K562 (cell line): ENCODE results near the gene PRR16. TPM values are rescaled to one million over a fixed set of nuclear protein-coding genes. Genes with fewer than 3 reads are reported as not detected.

Source experiments
- ATAC-seq: fragments of 200-7000 bp; cut with Tn5 transposase; 3 replicates; pipeline ENCODE4 v1.9.1; 2020; ENCODE audit warnings: moderate library complexity
- BruUV-seq: library from RNA; stranded (reverse); fragments of 400-500 nt; replicated peaks from 2 replicates; lab custom pipeline; 2021; lab: Mats Ljungman, UMichigan
- CTCF ChIA-PET: fragments of 300-600 bp; formaldehyde crosslinking; extraction: SDS; loops from one replicate; lab custom pipeline; 2021; ENCODE audit warnings: low intra/inter-chr PET ratio; lab: Yijun Ruan, JAX
- POLR2A ChIA-PET: fragments of 300-600, 350-650 bp; sonication (Branson Sonifier 250); formaldehyde crosslinking; extraction: SDS; loops from one replicate; lab custom pipeline; 2021; ENCODE audit warnings: antibody characterized with exemption, inconsistent platforms; lab: Yijun Ruan, JAX
- DNase-seq, 4 experiments: peaks; one replicate each; pipeline versions ENCODE4 v3.0.0 to v3.0.0-alpha.2; 2011 to 2018; ENCODE audit warnings: low spot score in 3 of 4, mixed read lengths in 3 of 4; ENCODE audit errors: extremely low read depth in 1 of 4
- FAIRE-seq: peaks from 2 replicates; lab custom pipeline; 2011; peaks lifted over from hg19 to GRCh38; lab: Jason Lieb, UNC
- H2AFZ ChIP-seq: 2 replicates; pipeline ENCODE4 v1.6.0; 2011; ENCODE audit warnings: low read depth, low read length, control low read depth, inconsistent platforms
- H3K27ac ChIP-seq: fragments of 200-600 bp; 3 replicates; pipeline ENCODE4 v1.8.0; 2011; ENCODE audit warnings: low read depth, mild to moderate bottlenecking, control low read depth, inconsistent platforms, low read length, moderate library complexity, mixed read lengths; ENCODE audit errors: extremely low read depth
- H3K27me3 ChIP-seq, 2 experiments: fragments of 300-600 bp in 1 of 2; 2 replicates in 1 of 2; 3 replicates in 1 of 2; pipeline versions ENCODE4 v1.6.0 to v1.8.0; 2011; ENCODE audit warnings: inconsistent platforms in 2 of 2, low read length in 2 of 2, mild to moderate bottlenecking in 1 of 2, mixed read lengths in 1 of 2, moderate library complexity in 1 of 2; ENCODE audit not compliant: control insufficient read depth in 2 of 2, insufficient read depth in 2 of 2
- H3K36me3 ChIP-seq: fragments of 300-600 bp; 3 replicates; pipeline ENCODE4 v1.8.0; 2011; ENCODE audit warnings: mild to moderate bottlenecking, low read length, inconsistent platforms; ENCODE audit not compliant: control insufficient read depth, insufficient read depth
- H3K4me1 ChIP-seq, 2 experiments: fragments of 200-600 bp in 1 of 2; replicated peaks in 1 of 2; 2 replicates in 1 of 2; 3 replicates in 1 of 2; pipeline versions ENCODE4 v1.5.1 to v1.8.0; 2011; ENCODE audit warnings: inconsistent platforms in 2 of 2, low read length in 2 of 2, mild to moderate bottlenecking in 1 of 2, mixed read lengths in 1 of 2, moderate library complexity in 1 of 2; ENCODE audit not compliant: control insufficient read depth in 2 of 2, insufficient read depth in 2 of 2
- H3K4me2 ChIP-seq: 2 replicates; pipeline ENCODE4 v1.6.1; 2011; ENCODE audit warnings: low read length, control low read depth, inconsistent platforms, mixed read lengths; ENCODE audit not compliant: insufficient read depth
- H3K4me3 ChIP-seq: fragments of 200-600 bp; sonication (generic), shearing (Covaris generic); 2 replicates; pipeline ENCODE4 v1.5.1; 2016; ENCODE audit warnings: control low read depth, inconsistent platforms
- H3K79me2 ChIP-seq: fragments of 200-600 bp; 3 replicates; pipeline ENCODE4 v1.8.0; 2011; ENCODE audit warnings: low read length, inconsistent platforms; ENCODE audit not compliant: control insufficient read depth, insufficient read depth
- H3K9ac ChIP-seq, 2 experiments: 2 replicates each; pipeline versions ENCODE4 v1.6.0 to v1.6.1; 2011; ENCODE audit warnings: low read depth in 2 of 2, low read length in 2 of 2, control low read depth in 1 of 2, inconsistent platforms in 1 of 2, mild to moderate bottlenecking in 1 of 2, mixed read lengths in 1 of 2; ENCODE audit not compliant: insufficient read depth in 1 of 2
- H3K9me1 ChIP-seq: one replicate; pipeline ENCODE4 v1.6.0; 2011; ENCODE audit warnings: inconsistent platforms, mild to moderate bottlenecking, low read length, moderate library complexity; ENCODE audit not compliant: control insufficient read depth, insufficient read depth
- H3K9me3 ChIP-seq: replicated peaks from 2 replicates; pipeline ENCODE4 v1.5.1; 2011; ENCODE audit warnings: low read depth, low read length, inconsistent platforms; ENCODE audit not compliant: control insufficient read depth, insufficient read depth
- H4K20me1 ChIP-seq: replicated peaks from 2 replicates; pipeline ENCODE4 v1.6.1; 2011; ENCODE audit warnings: low read length, inconsistent platforms, mixed read lengths; ENCODE audit not compliant: control insufficient read depth, insufficient read depth
- BHLHE40 ChIP-seq: IDR thresholded peaks from 2 replicates; pipeline ENCODE4 v1.6.1; 2011; ENCODE audit warnings: low read length, improper control_type of control experiment
- CBFA2T2 ChIP-seq: fragments of 450-650 bp; conservative IDR thresholded peaks from 2 replicates; pipeline ENCODE4 v1.6.1; 2017; ENCODE audit warnings: mild to moderate bottlenecking
- CEBPB ChIP-seq: fragments of 450-650 bp; IDR thresholded peaks from 2 replicates; pipeline ENCODE4 v1.6.1; 2016; ENCODE audit warnings: missing genetic modification characterization, missing compliant biosample characterization
- ELF1 ChIP-seq: fragments of 200-800 bp; sonication (Bioruptor generic); IDR thresholded peaks from 2 replicates; pipeline ENCODE4 v1.6.1; 2016; ENCODE audit warnings: missing genetic modification characterization, missing compliant biosample characterization
- ESRRA ChIP-seq: fragments of 450-650 bp; IDR thresholded peaks from 2 replicates; pipeline ENCODE4 v1.6.1; 2014; ENCODE audit warnings: low read depth, mild to moderate bottlenecking, moderate library complexity, borderline replicate concordance
- FUS ChIP-seq: fragments of 200-400 bp; formaldehyde crosslinking; optimal IDR thresholded peaks from 2 replicates; pipeline ENCODE3; 2017; ENCODE audit warnings: low read depth, low read length
- HMBOX1 ChIP-seq: sonication (generic); IDR thresholded peaks from 2 replicates; pipeline ENCODE4 v1.6.1; 2016
- MBD2 ChIP-seq: sonication (generic); IDR thresholded peaks from 2 replicates; pipeline ENCODE4 v1.6.1; 2016; ENCODE audit warnings: low read depth, borderline replicate concordance
- MCM3 ChIP-seq: fragments of 450-650 bp; IDR thresholded peaks from 2 replicates; pipeline ENCODE4 v1.6.1; 2016
- SNRNP70 ChIP-seq: fragments of 200-400 bp; formaldehyde crosslinking; optimal IDR thresholded peaks from 2 replicates; pipeline ENCODE3; 2017; ENCODE audit warnings: low read depth, low read length
- TCF7 ChIP-seq: sonication (generic); IDR thresholded peaks from 2 replicates; pipeline ENCODE4 v1.6.1; 2016; ENCODE audit warnings: antibody characterized with exemption, borderline replicate concordance
- ZKSCAN1 ChIP-seq: fragments of 150-350 bp; IDR thresholded peaks from 2 replicates; pipeline ENCODE4 v1.6.1; 2016; ENCODE audit warnings: low read depth, low read length
- ZNF140 ChIP-seq: fragments of 250-450 bp; sonication (Bioruptor Pico); IDR thresholded peaks from 2 replicates; pipeline ENCODE4 v1.8.0; 2021; ENCODE audit warnings: moderate library complexity, mild to moderate bottlenecking, inconsistent platforms
- ZNF143 ChIP-seq: sonication (generic); formaldehyde crosslinking; IDR thresholded peaks from 2 replicates; pipeline ENCODE4 v1.9.0; 2022; ENCODE audit warnings: mild to moderate bottlenecking, missing genetic modification reagents
- ZNF316 ChIP-seq: fragments of 450-650 bp; IDR thresholded peaks from 2 replicates; pipeline ENCODE4 v1.6.1; 2016
- ZNF561 ChIP-seq: fragments of 450-650 bp; formaldehyde crosslinking; conservative IDR thresholded peaks from 2 replicates; pipeline ENCODE4 v1.4.0; 2020; ENCODE audit warnings: mild to moderate bottlenecking, moderate library complexity
- ZNF830 ChIP-seq: fragments of 250-450 bp; sonication (Bioruptor Pico); IDR thresholded peaks from 2 replicates; pipeline ENCODE4 v1.5.0; 2021; ENCODE audit warnings: mild to moderate bottlenecking
- WGBS: fragments of 100-300 bp; shearing (Covaris generic); methylation state at CpG from one replicate; pipeline ENCODE4 v1.1.6; 2016; ENCODE audit warnings: low coverage, mixed read lengths; ENCODE audit not compliant: insufficient coverage; ENCODE audit errors: missing lambda C conversion rate; 5-methylcytosine and 5-hydroxymethylcytosine counted together
- in situ Hi-C: fragments of 300-500 bp; cut with MboI; formaldehyde crosslinking; loops from 4 replicates; pipeline ENCODE4 v1.15.0; 2018; ENCODE audit warnings: inconsistent platforms, mixed read lengths
- intact Hi-C: fragments of 100-400 bp; cut with micrococcal nuclease; formaldehyde crosslinking; loops from 2 replicates; pipeline ENCODE4 v1.14.2; 2022
- polyA plus RNA-seq, 8 experiments: library from polyadenylated mRNA; depleted of rRNA in 4 of 8; stranded (reverse) in 5 of 8; unstranded in 3 of 8; fragments of >200 nt; fragmentation: Nextera tagmentation in 2 of 8; fragmentation: Illumina TruSeq in 1 of 8; extraction: Ambion mirVana in 2 of 8; extraction: Trizol in 1 of 8; gene quantifications; 2 replicates each; pipeline versions ENCODE4 v1.2.1 to v1.2.3, GENCODE V29; 2011 to 2014; ENCODE audit warnings: inconsistent platforms in 1 of 8, missing spikeins in 1 of 8
- total RNA-seq, 7 experiments: library from RNA; depleted of rRNA in 6 of 7; stranded (reverse); fragments of >200 nt in 6 of 7; fragmentation: Illumina TruSeq in 2 of 7; extraction: Trizol in 2 of 7; gene quantifications; 2 replicates each; pipeline versions ENCODE4 v1.2.1 to v1.2.3, GENCODE V29; 2011 to 2021; ENCODE audit warnings: low replicate concordance in 1 of 7
- TF ChIP-seq, protein P1 (sequence below): fragments of 450-650 bp; IDR thresholded peaks from 2 replicates; pipeline ENCODE4 v1.6.1; 2016; ENCODE audit warnings: borderline replicate concordance

The PRR16 gene
- total and polyA plus RNA-seq, 9 of the 15 experiments (the other 6 are each of a cell fraction or from before 2014, with no cell fraction given) = 0.61 to 10.1 (median 3.3) TPM

DNA sequence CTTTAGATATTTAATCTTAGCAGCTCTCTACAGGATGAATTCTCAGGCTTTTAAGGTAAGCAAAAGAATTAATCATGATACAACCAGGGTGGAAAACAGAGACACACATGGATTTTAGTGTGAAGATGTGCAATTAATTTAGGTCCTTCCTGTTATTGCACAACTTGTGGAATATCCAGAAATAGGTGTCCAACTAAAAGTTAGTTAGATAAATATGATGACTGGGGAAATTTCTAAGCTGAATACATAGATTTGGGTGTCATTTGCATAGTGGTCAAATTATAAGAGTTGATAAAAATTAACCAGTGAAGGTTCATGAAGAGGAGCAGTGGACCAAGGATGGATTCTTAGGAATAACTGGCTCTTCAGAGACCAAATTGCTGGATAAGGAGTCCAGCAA is 266.1 kb downstream of the PRR16 start:
- CTCF ChIA-PET = no interaction called here
- TF ChIP-seq SNRNP70 (no peak), ELF1 (tag) (no peak), CEBPB (tag) (0 out of 2 replicates have a peak, but pooled peaks have one; percentile 12), ZNF316 (0 out of 2 replicates have a peak, but pooled peaks have one; percentile 8)

DNA sequence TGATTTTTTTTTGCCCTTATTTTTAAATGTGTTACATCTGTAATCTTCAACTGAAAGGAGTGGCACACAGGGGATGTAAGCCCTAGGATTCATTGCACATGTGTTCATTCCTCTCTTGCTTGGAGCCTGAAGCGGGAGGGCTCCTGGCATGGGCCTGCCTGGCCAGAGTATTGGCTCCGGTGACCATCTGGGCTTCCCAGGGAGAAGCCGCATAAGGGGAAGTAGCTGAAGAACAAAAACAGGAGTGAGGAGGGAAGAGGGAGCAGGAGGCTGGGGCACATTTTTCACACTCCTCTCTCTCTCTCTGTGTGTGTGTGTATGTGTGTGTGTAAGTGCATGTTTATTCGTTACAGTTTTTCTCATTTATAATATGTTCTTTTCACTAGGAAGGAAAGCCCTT is 269.9 kb downstream of the PRR16 start:
- no peak for FAIRE-seq
- Histone ChIP-seq H2AFZ (no peak overlapping the region), H3K36me3 (no peaks in the 10 kb centered on the region), H3K9me3 (no peaks in the 10 kb centered on the region), H3K27ac (no peak overlapping the region), H3K9ac (no peak overlapping the region), H3K4me1 (no peaks in the 10 kb centered on the region), H3K27me3 (no peaks in the 10 kb centered on the region), H3K9me1 (no peaks in the 10 kb centered on the region), H3K79me2 (no peaks in the 10 kb centered on the region), H3K4me3 (no peak overlapping the region), H4K20me1 (no peaks in the 10 kb centered on the region), H3K4me2 (no peak overlapping the region)
- ChIA-PET CTCF (no interaction called here), POLR2A (no interaction called here)
- no peak for DNase-seq
- ATAC-seq = no peak
- in situ Hi-C loops (no loop called here), intact Hi-C loops (no loop called here)
- no TSS peak for BruUV-seq
- WGBS = 9% methylated on average over 4 of the region's 4 CpGs
- no peak for TF ChIP-seq ZNF830 (CRISPR knock-in tag)
- TF ChIP-seq MBD2 = no peak
- TF ChIP-seq TCF7 = no peak
- TF ChIP-seq MCM3 = no peak
- no peak for TF ChIP-seq CBFA2T2
- no peak for TF ChIP-seq ZNF561
- TF ChIP-seq FUS = no peak
- TF ChIP-seq ESRRA = no peak
- TF ChIP-seq, protein P1, sequence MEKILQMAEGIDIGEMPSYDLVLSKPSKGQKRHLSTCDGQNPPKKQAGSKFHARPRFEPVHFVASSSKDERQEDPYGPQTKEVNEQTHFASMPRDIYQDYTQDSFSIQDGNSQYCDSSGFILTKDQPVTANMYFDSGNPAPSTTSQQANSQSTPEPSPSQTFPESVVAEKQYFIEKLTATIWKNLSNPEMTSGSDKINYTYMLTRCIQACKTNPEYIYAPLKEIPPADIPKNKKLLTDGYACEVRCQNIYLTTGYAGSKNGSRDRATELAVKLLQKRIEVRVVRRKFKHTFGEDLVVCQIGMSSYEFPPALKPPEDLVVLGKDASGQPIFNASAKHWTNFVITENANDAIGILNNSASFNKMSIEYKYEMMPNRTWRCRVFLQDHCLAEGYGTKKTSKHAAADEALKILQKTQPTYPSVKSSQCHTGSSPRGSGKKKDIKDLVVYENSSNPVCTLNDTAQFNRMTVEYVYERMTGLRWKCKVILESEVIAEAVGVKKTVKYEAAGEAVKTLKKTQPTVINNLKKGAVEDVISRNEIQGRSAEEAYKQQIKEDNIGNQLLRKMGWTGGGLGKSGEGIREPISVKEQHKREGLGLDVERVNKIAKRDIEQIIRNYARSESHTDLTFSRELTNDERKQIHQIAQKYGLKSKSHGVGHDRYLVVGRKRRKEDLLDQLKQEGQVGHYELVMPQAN = no peak
- TF ChIP-seq BHLHE40 = no peak
- TF ChIP-seq ZNF140 = no peak
- TF ChIP-seq HMBOX1 = no peak
- TF ChIP-seq ZNF143 (CRISPR knock-in tag) = no peak
- TF ChIP-seq ZKSCAN1 = no peak

More for the DNA sequence above, 266.1 kb downstream of the PRR16 start:
- no peaks in the 10 kb centered on the region for H3K9me1 ChIP-seq
- no peak overlapping the region for H3K27ac ChIP-seq
- DNase-seq (no peak), ATAC-seq (no peak), FAIRE-seq (no peak)
- H4K20me1 ChIP-seq = no peaks in the 10 kb centered on the region
- no peak overlapping the region for H2AFZ ChIP-seq
- H3K4me1 ChIP-seq = no peaks in the 10 kb centered on the region
- H3K27me3 ChIP-seq = no peaks in the 10 kb centered on the region
- no peak overlapping the region for H3K4me3 ChIP-seq
- H3K4me2 ChIP-seq = no peak overlapping the region
- no peaks in the 10 kb centered on the region for H3K9me3 ChIP-seq
- no peaks in the 10 kb centered on the region for H3K79me2 ChIP-seq
- no peaks in the 10 kb centered on the region for H3K36me3 ChIP-seq
- intact Hi-C loops = no loop called here
- no peak overlapping the region for H3K9ac ChIP-seq
- in situ Hi-C loops = no loop called here
- POLR2A ChIA-PET = no interaction called here
- BruUV-seq = no TSS peak
